Metanephros (tissue), 1 donor: Measurements from ENCODE around the gene CLPSL1. TPM values are rescaled to one million over a fixed set of nuclear protein-coding genes. Genes with fewer than 3 reads are reported as not detected.

Experiments
- total RNA-seq: library from RNA; depleted of rRNA; stranded (reverse); fragments of >200 nt; gene quantifications from one replicate; pipeline ENCODE4 v1.2.3, GENCODE V29; 2014

Gene CLPSL1, protein sequence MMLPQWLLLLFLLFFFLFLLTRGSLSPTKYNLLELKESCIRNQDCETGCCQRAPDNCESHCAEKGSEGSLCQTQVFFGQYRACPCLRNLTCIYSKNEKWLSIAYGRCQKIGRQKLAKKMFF
- not detected for total RNA-seq

DNA sequence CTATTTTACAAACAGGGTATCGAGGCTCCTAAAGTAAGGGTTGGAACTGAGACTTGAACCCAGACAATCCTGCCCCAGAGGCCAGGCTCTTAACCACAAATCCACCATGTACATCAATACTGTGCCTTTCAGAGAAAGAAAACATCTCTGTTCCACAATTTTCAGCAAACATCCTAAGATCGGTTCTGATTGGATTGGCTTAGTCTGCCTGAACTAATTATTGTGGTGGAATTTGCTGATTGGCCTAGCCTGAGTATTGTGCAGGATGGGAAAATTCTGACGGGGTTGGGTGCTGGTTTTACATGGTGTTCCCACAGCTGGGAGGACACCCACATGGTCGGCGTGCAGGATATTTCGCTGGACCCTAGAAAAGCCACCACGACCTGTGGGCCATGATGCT, at the start of gene CLPSL1:
CLPSL1 (plus strand) TSS at position 301 of the 400 bp plus-strand sequence; CDS start at position 393, 92 bp downstream.

DNA sequence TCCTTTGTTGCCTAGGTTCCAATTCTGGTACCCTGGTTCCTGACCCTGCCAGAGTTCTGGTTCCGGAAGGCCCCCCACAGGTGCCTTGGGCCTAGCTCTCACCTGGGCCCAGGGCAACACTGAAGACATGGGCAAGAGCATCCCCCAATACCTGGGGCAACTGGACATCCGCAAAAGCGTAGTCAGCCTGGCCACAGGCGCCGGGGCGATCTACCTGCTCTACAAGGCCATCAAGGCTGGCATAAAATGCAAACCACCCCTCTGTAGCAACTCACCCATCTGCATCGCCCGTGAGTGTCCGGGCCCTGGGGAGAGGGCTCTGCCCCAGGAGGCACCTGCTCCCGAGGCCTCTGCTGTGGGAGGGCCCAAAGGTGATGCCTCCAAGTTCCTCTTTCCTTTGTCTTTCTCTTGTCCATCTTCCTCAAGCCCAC, 43.8 kb upstream of the CLPSL1 start, which contains the start of gene ARMC12:
ARMC12 (plus strand) TSS at position 51 of the 431 bp plus-strand sequence; CDS start at position 128, 77 bp downstream.

DNA sequence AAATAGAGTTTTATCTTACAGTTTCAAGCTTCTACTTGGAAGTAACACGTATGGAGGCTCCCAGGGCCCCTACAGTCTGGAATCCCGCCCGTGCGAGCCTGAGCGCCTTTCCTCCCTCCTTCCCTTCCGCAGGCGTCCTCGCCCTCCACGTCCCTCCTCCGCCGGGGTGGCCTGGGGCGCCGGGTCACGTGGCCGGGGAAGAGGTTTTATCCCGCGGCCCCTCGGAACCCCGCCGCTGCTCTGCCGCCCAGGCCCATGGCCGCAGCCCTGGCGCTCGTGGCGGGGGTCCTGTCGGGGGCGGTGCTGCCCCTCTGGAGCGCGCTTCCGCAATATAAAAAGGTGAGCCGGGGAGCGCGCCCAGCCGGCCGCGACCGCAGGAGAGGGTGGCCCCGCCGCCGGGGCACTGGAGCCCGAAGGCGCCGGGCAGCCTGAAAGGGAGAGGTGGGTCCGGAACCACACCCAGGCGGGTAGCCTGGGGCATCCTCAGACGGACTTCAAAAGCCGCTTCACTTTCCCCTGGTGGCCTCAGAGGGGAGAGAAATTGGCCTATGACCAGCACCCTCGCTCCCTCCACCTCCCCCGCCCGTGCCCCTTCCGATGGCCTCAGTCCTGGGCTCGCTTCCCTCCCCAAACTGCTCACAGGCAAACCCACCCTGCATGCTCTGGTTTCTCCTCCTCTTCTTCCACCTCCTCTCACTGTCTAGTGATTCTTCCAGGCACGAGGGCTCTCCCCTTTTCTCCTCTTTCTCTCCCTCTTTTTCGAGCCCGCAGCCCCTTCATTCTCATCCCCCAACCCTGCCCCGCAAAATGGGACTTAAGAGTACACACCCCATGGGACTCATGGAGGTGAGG, 4.2 kb upstream of the CLPSL1 start, which contains the start of gene CLPSL2:
CLPSL2 (plus strand) TSS at position 235 of the 852 bp plus-strand sequence; CDS start at position 256, 21 bp downstream.

DNA sequence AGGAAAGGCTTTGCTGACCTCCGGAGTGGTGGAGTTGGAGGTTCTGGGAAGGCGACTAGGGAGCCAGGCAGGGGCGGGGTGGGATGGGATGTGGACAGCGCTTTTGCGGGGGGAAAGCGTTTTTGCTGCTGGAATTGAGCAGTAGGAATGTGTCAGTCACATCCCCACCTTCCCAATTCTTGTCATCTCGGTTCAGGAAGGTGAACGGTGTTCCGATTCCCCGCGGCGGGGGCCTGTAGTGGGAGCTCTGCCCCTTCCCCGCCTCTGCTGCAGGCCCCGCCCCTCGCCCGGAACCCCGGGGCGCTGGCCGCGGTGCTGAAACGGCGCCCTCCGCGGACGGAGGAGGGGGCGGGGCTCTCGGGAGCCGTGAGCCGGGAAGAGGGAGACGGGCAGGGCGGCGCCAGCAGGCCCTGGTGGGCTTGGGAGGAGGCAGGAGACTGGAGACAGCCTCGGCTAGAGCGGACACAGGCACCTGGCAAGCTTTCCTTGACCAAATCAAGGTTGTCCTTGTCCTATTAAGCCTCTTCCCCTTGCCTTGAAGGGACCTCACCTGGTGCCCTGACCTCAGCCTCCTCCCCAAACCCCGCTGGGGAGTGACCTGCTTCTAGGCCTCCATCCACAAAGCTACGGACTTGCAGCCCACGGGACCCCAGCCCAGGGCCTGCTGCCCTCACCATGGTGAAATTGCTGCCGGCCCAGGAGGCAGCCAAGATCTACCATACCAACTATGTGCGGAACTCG, 24.3 kb downstream of the CLPSL1 start, which contains the start of gene LHFPL5:
LHFPL5 (plus strand) TSS at position 357 of the 741 bp plus-strand sequence; CDS start at position 676, 319 bp downstream.

Other genes with a start within 250 kb of the CLPSL1 start
- gene FKBP5, start 92.1 kb upstream of the CLPSL1 start, total RNA-seq: 11.0 TPM
- 0.23 TPM for gene ARMC12, start 44.0 kb upstream of the CLPSL1 start, total RNA-seq
- not detected for gene CLPSL2, start 4.4 kb upstream of the CLPSL1 start, total RNA-seq
- gene CLPS, start 16.3 kb downstream of the CLPSL1 start, total RNA-seq: not detected
- not detected for gene LHFPL5, start 24.3 kb downstream of the CLPSL1 start, total RNA-seq
- 39.8 TPM for gene SRPK1, start 140.1 kb downstream of the CLPSL1 start, total RNA-seq
- gene SLC26A8, start 243.6 kb downstream of the CLPSL1 start, total RNA-seq: 0.29 TPM
- 61.2 TPM for gene MAPK14, start 246.8 kb downstream of the CLPSL1 start, total RNA-seq